ENCODE data around the gene HINT3.
"Not testable (repeated sequence)": the region's sequence is repeated elsewhere in the genome, so short reads cannot be mapped to it uniquely, and the experiment has no call there.

The HINT3 gene

GRCh38 chr6:125950293-125950692, 6.3 kb upstream of the HINT3 start:
- Histone ChIP-seq H3K27ac (ENCODE audit: low read length) (no peak overlapping the region), H3K27me3 (ENCODE audit: control insufficient read depth in 1 of 2, insufficient read depth in 2 of 2, low read length in 2 of 2) (peaks cover 0 to 4% of the 10 kb centered on the region in 2 donors), H3K4me3 (ENCODE audit: low read length in 2 of 2) (no peak overlapping the region), H3K9ac (ENCODE audit: low read length in 2 of 2) (no peak overlapping the region), H3K4me1 (ENCODE audit: control insufficient read depth, insufficient read depth, low read length) (no peaks in the 10 kb centered on the region), H3K36me3 (ENCODE audit: control insufficient read depth in 2 of 2, insufficient read depth in 2 of 2, low read length in 2 of 2) (no peaks in the 10 kb centered on the region), H3K9me3 (ENCODE audit: control insufficient read depth in 2 of 2, low read length in 2 of 2) (no peaks in the 10 kb centered on the region)

DNA sequence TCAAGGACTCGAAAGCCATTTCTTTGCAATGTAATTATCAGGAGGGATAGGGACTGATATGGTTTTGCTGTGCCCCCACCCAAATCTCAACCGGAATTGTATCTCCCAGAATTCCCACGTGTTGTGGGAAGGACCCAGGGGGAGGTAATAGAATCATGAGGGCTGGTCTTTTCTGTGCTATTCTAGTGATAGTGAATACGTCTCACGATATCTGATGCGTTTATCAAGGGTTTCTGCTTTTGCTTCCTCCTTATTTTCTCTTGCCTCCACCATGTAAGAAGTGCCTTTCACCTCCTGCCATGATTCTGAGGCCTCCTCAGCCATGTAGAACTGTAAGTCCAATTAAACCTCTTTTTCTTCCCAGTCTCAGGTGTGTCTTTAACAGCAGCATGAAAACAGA, 5.9 kb upstream of the HINT3 start:
- not testable (repeated sequence) for H3K9me3 ChIP-seq (ENCODE audit: control insufficient read depth in 2 of 2, low read length in 2 of 2); H3K27me3 ChIP-seq (ENCODE audit: control insufficient read depth in 1 of 2, insufficient read depth in 2 of 2, low read length in 2 of 2); H3K36me3 ChIP-seq (ENCODE audit: control insufficient read depth in 2 of 2, insufficient read depth in 2 of 2, low read length in 2 of 2); H3K4me1 ChIP-seq (ENCODE audit: control insufficient read depth, insufficient read depth, low read length); H3K27ac ChIP-seq (ENCODE audit: low read length); H3K9ac ChIP-seq (ENCODE audit: low read length in 2 of 2); H3K4me3 ChIP-seq (ENCODE audit: low read length in 2 of 2)

GRCh38 chr6:125951323-125951722, 5.2 kb upstream of the HINT3 start:
- Histone ChIP-seq H3K27me3 (ENCODE audit: control insufficient read depth in 1 of 2, insufficient read depth in 2 of 2, low read length in 2 of 2) (peaks cover 0 to 4% of the 10 kb centered on the region in 2 donors), H3K9ac (ENCODE audit: low read length in 2 of 2) (no peak overlapping the region), H3K36me3 (ENCODE audit: control insufficient read depth in 2 of 2, insufficient read depth in 2 of 2, low read length in 2 of 2) (no peaks in the 10 kb centered on the region), H3K4me1 (ENCODE audit: control insufficient read depth, insufficient read depth, low read length) (no peaks in the 10 kb centered on the region), H3K9me3 (ENCODE audit: control insufficient read depth in 2 of 2, low read length in 2 of 2) (no peaks in the 10 kb centered on the region), H3K4me3 (ENCODE audit: low read length in 2 of 2) (no peak overlapping the region), H3K27ac (ENCODE audit: low read length) (no peak overlapping the region)

GRCh38 chr6:125952764-125953501, 3.6 kb upstream of the HINT3 start:
- H3K27ac ChIP-seq (ENCODE audit: low read length) = no peak overlapping the region
- no peak overlapping the region for H3K4me3 ChIP-seq (ENCODE audit: low read length in 2 of 2)
- H3K27me3 ChIP-seq (ENCODE audit: control insufficient read depth in 1 of 2, insufficient read depth in 2 of 2, low read length in 2 of 2) = peaks cover 0 to 4% of the 10 kb centered on the region in 2 donors

GRCh38 chr6:125953502-125953875, 3.1 kb upstream of the HINT3 start:
- Histone ChIP-seq H3K36me3 (ENCODE audit: control insufficient read depth in 2 of 2, insufficient read depth in 2 of 2, low read length in 2 of 2) (no peaks in the 10 kb centered on the region), H3K4me3 (ENCODE audit: low read length in 2 of 2) (no peak overlapping the region), H3K27me3 (ENCODE audit: control insufficient read depth in 1 of 2, insufficient read depth in 2 of 2, low read length in 2 of 2) (peaks cover 0 to 4% of the 10 kb centered on the region in 2 donors), H3K9ac (ENCODE audit: low read length in 2 of 2) (no peak overlapping the region), H3K9me3 (ENCODE audit: control insufficient read depth in 2 of 2, low read length in 2 of 2) (no peaks in the 10 kb centered on the region), H3K4me1 (ENCODE audit: control insufficient read depth, insufficient read depth, low read length) (peaks cover 10% of the 10 kb centered on the region), H3K27ac (ENCODE audit: low read length) (no peak overlapping the region)

More at GRCh38 chr6:125952764-125953501, 3.6 kb upstream of the HINT3 start:
- H3K9me3 ChIP-seq (ENCODE audit: control insufficient read depth in 2 of 2, low read length in 2 of 2) = no peaks in the 10 kb centered on the region
- H3K36me3 ChIP-seq (ENCODE audit: control insufficient read depth in 2 of 2, insufficient read depth in 2 of 2, low read length in 2 of 2) = no peaks in the 10 kb centered on the region
- H3K9ac ChIP-seq (ENCODE audit: low read length in 2 of 2) = no peak overlapping the region
- H3K4me1 ChIP-seq (ENCODE audit: control insufficient read depth, insufficient read depth, low read length) = peaks cover 5% of the 10 kb centered on the region

GRCh38 chr6:125954735-125955339, 1.7 kb upstream of the HINT3 start:
- no peak overlapping the region for H3K27ac ChIP-seq (ENCODE audit: low read length)
- H3K4me3 ChIP-seq (ENCODE audit: low read length in 2 of 2) = no peak overlapping the region
- H3K27me3 ChIP-seq (ENCODE audit: control insufficient read depth in 1 of 2, insufficient read depth in 2 of 2, low read length in 2 of 2) = peaks cover 0 to 4% of the 10 kb centered on the region in 2 donors
- H3K9me3 ChIP-seq (ENCODE audit: control insufficient read depth in 2 of 2, low read length in 2 of 2) = no peaks in the 10 kb centered on the region
- H3K36me3 ChIP-seq (ENCODE audit: control insufficient read depth in 2 of 2, insufficient read depth in 2 of 2, low read length in 2 of 2) = no peaks in the 10 kb centered on the region
- peaks cover 15% of the 10 kb centered on the region for H3K4me1 ChIP-seq (ENCODE audit: control insufficient read depth, insufficient read depth, low read length)
- H3K9ac ChIP-seq (ENCODE audit: low read length in 2 of 2) = no peak overlapping the region

DNA sequence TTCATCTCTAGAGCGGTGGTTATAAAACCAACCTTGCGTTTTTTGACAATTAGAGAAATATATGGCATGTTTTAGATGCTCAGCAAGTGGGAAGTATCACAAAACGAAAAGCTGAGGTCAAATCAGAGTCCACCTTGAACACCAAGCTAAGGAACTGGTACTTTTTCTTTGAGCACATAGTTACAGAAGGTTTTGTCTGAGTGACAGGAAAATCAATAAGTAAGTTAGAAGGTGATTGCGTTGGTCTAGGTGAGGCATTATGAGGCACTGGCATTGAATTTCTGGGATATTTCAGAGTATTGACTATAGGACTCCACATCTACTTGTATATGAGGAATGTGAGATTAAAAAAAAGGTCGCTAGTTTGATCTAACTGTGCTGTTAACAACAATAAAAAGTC, 597 bp upstream of the HINT3 start:
- Histone ChIP-seq H3K9me3 (ENCODE audit: control insufficient read depth in 2 of 2, low read length in 2 of 2) (no peaks in the 10 kb centered on the region), H3K36me3 (ENCODE audit: control insufficient read depth in 2 of 2, insufficient read depth in 2 of 2, low read length in 2 of 2) (no peaks in the 10 kb centered on the region), H3K27me3 (ENCODE audit: control insufficient read depth in 1 of 2, insufficient read depth in 2 of 2, low read length in 2 of 2) (peaks cover 0 to 4% of the 10 kb centered on the region in 2 donors), H3K4me1 (ENCODE audit: control insufficient read depth, insufficient read depth, low read length) (peaks cover 15% of the 10 kb centered on the region), H3K9ac (ENCODE audit: low read length in 2 of 2) (peak overlapping the region; percentile 60 to 90), H3K4me3 (ENCODE audit: low read length in 2 of 2) (peak overlapping the region; percentile 84 to 96), H3K27ac (ENCODE audit: low read length) (peak overlapping the region; percentile 4)

DNA sequence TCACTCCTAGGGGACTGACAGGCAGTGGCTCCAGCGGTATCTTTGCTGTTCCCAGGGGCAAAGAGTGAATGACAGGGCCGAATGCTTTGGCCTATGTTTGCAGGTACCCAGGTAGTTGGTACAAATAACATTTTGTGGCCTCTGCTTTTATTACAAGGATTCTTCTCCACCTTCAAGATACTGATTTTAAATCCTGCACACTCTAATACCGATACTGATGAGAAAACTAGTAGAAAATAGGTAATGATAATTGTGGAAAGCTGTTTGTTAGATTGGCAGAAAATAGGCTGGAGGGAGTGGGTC, 772 bp downstream of the HINT3 start:
- H3K27me3 ChIP-seq (ENCODE audit: control insufficient read depth in 1 of 2, insufficient read depth in 2 of 2, low read length in 2 of 2) = peaks cover 0 to 4% of the 10 kb centered on the region in 2 donors
- H3K9ac ChIP-seq (ENCODE audit: low read length in 2 of 2) = peak overlapping the region; percentile 90 to 95
- peaks cover 15% of the 10 kb centered on the region for H3K4me1 ChIP-seq (ENCODE audit: control insufficient read depth, insufficient read depth, low read length)
- no peaks in the 10 kb centered on the region for H3K9me3 ChIP-seq (ENCODE audit: control insufficient read depth in 2 of 2, low read length in 2 of 2)
- peaks cover 0 to 2% of the 10 kb centered on the region in 2 donors for H3K36me3 ChIP-seq (ENCODE audit: control insufficient read depth in 2 of 2, insufficient read depth in 2 of 2, low read length in 2 of 2)
- peak overlapping the region; percentile 84 to 96 for H3K4me3 ChIP-seq (ENCODE audit: low read length in 2 of 2)
- H3K27ac ChIP-seq (ENCODE audit: low read length) = peak overlapping the region; percentile 81

GRCh38 chr6:125957845-125958244, 1.3 kb downstream of the HINT3 start:
- peak overlapping the region; percentile 84 to 96 for H3K4me3 ChIP-seq (ENCODE audit: low read length in 2 of 2)
- H3K27ac ChIP-seq (ENCODE audit: low read length) = no peak overlapping the region
- peaks cover 0 to 2% of the 10 kb centered on the region in 2 donors for H3K36me3 ChIP-seq (ENCODE audit: control insufficient read depth in 2 of 2, insufficient read depth in 2 of 2, low read length in 2 of 2)
- peaks cover 0 to 4% of the 10 kb centered on the region in 2 donors for H3K27me3 ChIP-seq (ENCODE audit: control insufficient read depth in 1 of 2, insufficient read depth in 2 of 2, low read length in 2 of 2)
- no peaks in the 10 kb centered on the region for H3K9me3 ChIP-seq (ENCODE audit: control insufficient read depth in 2 of 2, low read length in 2 of 2)
- H3K9ac ChIP-seq (ENCODE audit: low read length in 2 of 2) = peak overlapping the region; percentile 90 to 95
- H3K4me1 ChIP-seq (ENCODE audit: control insufficient read depth, insufficient read depth, low read length) = peaks cover 15% of the 10 kb centered on the region

DNA sequence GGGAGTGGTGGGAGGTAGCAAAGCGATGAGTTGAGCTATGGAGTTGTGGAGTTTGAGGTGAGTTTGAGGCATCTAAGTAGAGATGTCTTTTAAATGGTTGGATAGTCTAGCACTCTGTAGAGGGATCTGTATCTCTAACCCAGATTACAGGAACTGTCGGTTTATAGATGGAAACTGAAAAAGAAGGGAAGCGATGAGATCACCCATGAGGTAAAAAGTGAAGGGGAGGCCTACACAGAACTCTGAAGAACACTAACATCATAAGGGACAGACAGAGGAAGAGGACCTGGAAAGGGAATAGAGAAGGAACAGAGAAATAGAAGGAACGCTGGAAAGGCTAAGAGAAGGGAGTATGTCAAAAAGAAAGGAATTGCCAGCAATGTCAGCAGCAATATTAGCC, 2.5 kb downstream of the HINT3 start:
- H3K4me3 ChIP-seq (ENCODE audit: low read length in 2 of 2) = no peak overlapping the region
- H3K27me3 ChIP-seq (ENCODE audit: control insufficient read depth in 1 of 2, insufficient read depth in 2 of 2, low read length in 2 of 2) = no peaks in the 10 kb centered on the region
- H3K9ac ChIP-seq (ENCODE audit: low read length in 2 of 2) = no peak overlapping the region
- H3K9me3 ChIP-seq (ENCODE audit: control insufficient read depth in 2 of 2, low read length in 2 of 2) = no peaks in the 10 kb centered on the region
- peaks cover 0 to 2% of the 10 kb centered on the region in 2 donors for H3K36me3 ChIP-seq (ENCODE audit: control insufficient read depth in 2 of 2, insufficient read depth in 2 of 2, low read length in 2 of 2)
- peaks cover 15% of the 10 kb centered on the region for H3K4me1 ChIP-seq (ENCODE audit: control insufficient read depth, insufficient read depth, low read length)
- no peak overlapping the region for H3K27ac ChIP-seq (ENCODE audit: low read length)

DNA sequence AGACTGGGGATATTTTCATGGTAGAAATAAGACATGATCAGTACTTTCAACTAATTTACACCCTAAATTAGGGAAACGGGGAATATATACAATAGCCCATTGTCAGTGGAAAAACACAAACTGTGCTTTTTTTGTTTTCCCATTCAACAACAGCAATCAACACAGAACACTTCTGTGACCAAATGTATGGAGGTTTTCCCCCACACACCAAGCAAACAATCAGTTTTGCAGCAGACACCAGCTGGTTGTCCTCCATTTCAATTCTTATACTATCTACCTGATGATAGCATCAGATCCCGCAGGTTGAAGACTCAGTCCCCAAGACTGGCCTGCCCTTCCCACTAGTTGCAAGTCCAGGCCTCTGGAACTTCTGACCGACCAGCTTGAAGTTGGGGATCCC, 4.5 kb downstream of the HINT3 start:
- H3K27ac ChIP-seq (ENCODE audit: low read length) = no peak overlapping the region
- H3K9me3 ChIP-seq (ENCODE audit: control insufficient read depth in 2 of 2, low read length in 2 of 2) = no peaks in the 10 kb centered on the region
- peaks cover 0 to 2% of the 10 kb centered on the region in 2 donors for H3K36me3 ChIP-seq (ENCODE audit: control insufficient read depth in 2 of 2, insufficient read depth in 2 of 2, low read length in 2 of 2)
- no peak overlapping the region for H3K9ac ChIP-seq (ENCODE audit: low read length in 2 of 2)
- H3K4me1 ChIP-seq (ENCODE audit: control insufficient read depth, insufficient read depth, low read length) = peaks cover 15% of the 10 kb centered on the region
- H3K27me3 ChIP-seq (ENCODE audit: control insufficient read depth in 1 of 2, insufficient read depth in 2 of 2, low read length in 2 of 2) = no peaks in the 10 kb centered on the region
- no peak overlapping the region for H3K4me3 ChIP-seq (ENCODE audit: low read length in 2 of 2)
